SK-N-SH treated with all-trans-retinoic acid at 6 μM for 48 hours (cell line): ENCODE results near the gene SLC26A3.

Experiments used
- ATAC-seq: fragments of 200-7000 bp; cut with Tn5 transposase; 3 replicates; pipeline ENCODE4 v1.9.1; 2020; ENCODE audit warnings: mild to moderate bottlenecking, moderate library complexity
- ARNTL ChIP-seq: fragments of 450-650 bp; formaldehyde crosslinking; IDR thresholded peaks from 2 replicates; pipeline ENCODE4 v1.5.0; 2020; ENCODE audit warnings: low read depth, mild to moderate bottlenecking, moderate library complexity, borderline replicate concordance
- BACH2 ChIP-seq: fragments of 250-450 bp; sonication (Bioruptor Pico); IDR thresholded peaks from 2 replicates; pipeline ENCODE4 v1.9.0; 2021; ENCODE audit warnings: mild to moderate bottlenecking, borderline replicate concordance
- CREB5 ChIP-seq: fragments of 250-450 bp; sonication (Bioruptor Pico); IDR thresholded peaks from 2 replicates; pipeline ENCODE4 v1.5.1; 2020; ENCODE audit warnings: low read depth, mild to moderate bottlenecking, moderate library complexity
- CSDC2 ChIP-seq: fragments of 250-450 bp; sonication (Bioruptor Pico); IDR thresholded peaks from 2 replicates; pipeline ENCODE4 v1.5.0; 2020; ENCODE audit warnings: mild to moderate bottlenecking, moderate library complexity
- GLIS3 ChIP-seq: fragments of 250-450 bp; sonication (Bioruptor Pico); IDR thresholded peaks from 2 replicates; pipeline ENCODE4 v1.5.0; 2020; ENCODE audit warnings: mild to moderate bottlenecking, moderate library complexity
- ISL1 ChIP-seq: fragments of 250-450 bp; sonication (Bioruptor Pico); IDR thresholded peaks from 2 replicates; pipeline ENCODE4 v2.1.2; 2022; ENCODE audit warnings: mild to moderate bottlenecking, moderate library complexity
- OSR1 ChIP-seq: fragments of 250-450 bp; sonication (Bioruptor Pico); IDR thresholded peaks from 2 replicates; pipeline ENCODE4 v1.8.0; 2022; ENCODE audit warnings: moderate library complexity, mild to moderate bottlenecking, inconsistent platforms
- PATZ1 ChIP-seq: fragments of 250-450 bp; sonication (Bioruptor Pico); IDR thresholded peaks from 2 replicates; pipeline ENCODE4 v1.8.0; 2020; ENCODE audit warnings: mild to moderate bottlenecking, moderate library complexity, borderline replicate concordance
- POU6F1 ChIP-seq: fragments of 250-450 bp; sonication (Bioruptor Pico); IDR thresholded peaks from 2 replicates; pipeline ENCODE4 v1.8.0; 2021; ENCODE audit warnings: low read depth, mild to moderate bottlenecking, moderate library complexity, borderline replicate concordance
- PPARA ChIP-seq: fragments of 250-450 bp; sonication (Bioruptor Pico); IDR thresholded peaks from 2 replicates; pipeline ENCODE4 v1.5.0; 2020; ENCODE audit warnings: mild to moderate bottlenecking, borderline replicate concordance
- SNAI2 ChIP-seq: fragments of 250-450 bp; sonication (Bioruptor Pico); IDR thresholded peaks from 2 replicates; pipeline ENCODE4 v1.5.0; 2020; ENCODE audit warnings: mild to moderate bottlenecking, moderate library complexity
- TOX ChIP-seq: fragments of 250-450 bp; sonication (Bioruptor Pico); IDR thresholded peaks from 2 replicates; pipeline ENCODE4 v1.8.0; 2021; ENCODE audit warnings: mild to moderate bottlenecking, moderate library complexity, borderline replicate concordance
- ZC3H10 ChIP-seq: fragments of 250-450 bp; sonication (Bioruptor Pico); IDR thresholded peaks from 2 replicates; pipeline ENCODE4 v1.5.1; 2021; ENCODE audit warnings: mild to moderate bottlenecking, moderate library complexity
- ZFP3 ChIP-seq: fragments of 250-450 bp; sonication (Bioruptor Pico); IDR thresholded peaks from 2 replicates; pipeline ENCODE4 v1.5.0; 2020; ENCODE audit warnings: mild to moderate bottlenecking, moderate library complexity
- ZFP30 ChIP-seq: fragments of 450-650 bp; formaldehyde crosslinking; IDR thresholded peaks from 2 replicates; pipeline ENCODE4 v1.5.0; 2022; ENCODE audit warnings: mild to moderate bottlenecking, moderate library complexity
- ZNF70 ChIP-seq: fragments of 450-650 bp; formaldehyde crosslinking; IDR thresholded peaks from 2 replicates; pipeline ENCODE4 v1.5.0; 2020; ENCODE audit warnings: mild to moderate bottlenecking, moderate library complexity
- TF ChIP-seq, protein P1 (sequence below): fragments of 250-450 bp; sonication (Bioruptor Pico); IDR thresholded peaks from 2 replicates; pipeline ENCODE4 v1.5.1; 2021; ENCODE audit warnings: mild to moderate bottlenecking, moderate library complexity
- TF ChIP-seq, protein P2 (sequence below): fragments of 250-450 bp; sonication (Bioruptor Pico); IDR thresholded peaks from 2 replicates; pipeline ENCODE4 v1.5.0; 2020; ENCODE audit warnings: mild to moderate bottlenecking, moderate library complexity

Gene SLC26A3

GRCh38 chr7:107799647-107800264 is 3.3 kb downstream of the SLC26A3 start:
- ATAC-seq, result no peak

GRCh38 chr7:107792364-107792763 is 10.7 kb downstream of the SLC26A3 start:
- ATAC-seq, result no peak
- no peak for TF ChIP-seq OSR1 (CRISPR knock-in tag)
- no peak for TF ChIP-seq PPARA (CRISPR knock-in tag)
- TF ChIP-seq ISL1 (CRISPR knock-in tag), result no peak
- TF ChIP-seq ZFP30 (CRISPR knock-in tag), result no peak
- TF ChIP-seq POU6F1 (CRISPR knock-in tag), result no peak
- no peak for TF ChIP-seq SNAI2 (CRISPR knock-in tag)
- TF ChIP-seq GLIS3 (CRISPR knock-in tag), result no peak
- TF ChIP-seq PATZ1 (CRISPR knock-in tag), result no peak
- no peak for TF ChIP-seq CSDC2 (CRISPR knock-in tag)
- TF ChIP-seq TOX (CRISPR knock-in tag), result no peak
- TF ChIP-seq, protein P1, sequence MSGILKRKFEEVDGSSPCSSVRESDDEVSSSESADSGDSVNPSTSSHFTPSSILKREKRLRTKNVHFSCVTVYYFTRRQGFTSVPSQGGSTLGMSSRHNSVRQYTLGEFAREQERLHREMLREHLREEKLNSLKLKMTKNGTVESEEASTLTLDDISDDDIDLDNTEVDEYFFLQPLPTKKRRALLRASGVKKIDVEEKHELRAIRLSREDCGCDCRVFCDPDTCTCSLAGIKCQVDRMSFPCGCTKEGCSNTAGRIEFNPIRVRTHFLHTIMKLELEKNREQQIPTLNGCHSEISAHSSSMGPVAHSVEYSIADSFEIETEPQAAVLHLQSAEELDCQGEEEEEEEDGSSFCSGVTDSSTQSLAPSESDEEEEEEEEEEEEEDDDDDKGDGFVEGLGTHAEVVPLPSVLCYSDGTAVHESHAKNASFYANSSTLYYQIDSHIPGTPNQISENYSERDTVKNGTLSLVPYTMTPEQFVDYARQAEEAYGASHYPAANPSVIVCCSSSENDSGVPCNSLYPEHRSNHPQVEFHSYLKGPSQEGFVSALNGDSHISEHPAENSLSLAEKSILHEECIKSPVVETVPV (CRISPR knock-in tag), result no peak
- no peak for TF ChIP-seq CREB5 (CRISPR knock-in tag)
- TF ChIP-seq ZC3H10, result no peak
- TF ChIP-seq BACH2 (CRISPR knock-in tag), result no peak

More at GRCh38 chr7:107799647-107800264, 3.3 kb downstream of the SLC26A3 start:
- TF ChIP-seq ZNF70 (CRISPR knock-in tag), result no peak
- TF ChIP-seq CREB5 (CRISPR knock-in tag), result no peak
- TF ChIP-seq ZFP3 (CRISPR knock-in tag), result no peak
- TF ChIP-seq TOX (CRISPR knock-in tag), result no peak
- TF ChIP-seq, protein P2, sequence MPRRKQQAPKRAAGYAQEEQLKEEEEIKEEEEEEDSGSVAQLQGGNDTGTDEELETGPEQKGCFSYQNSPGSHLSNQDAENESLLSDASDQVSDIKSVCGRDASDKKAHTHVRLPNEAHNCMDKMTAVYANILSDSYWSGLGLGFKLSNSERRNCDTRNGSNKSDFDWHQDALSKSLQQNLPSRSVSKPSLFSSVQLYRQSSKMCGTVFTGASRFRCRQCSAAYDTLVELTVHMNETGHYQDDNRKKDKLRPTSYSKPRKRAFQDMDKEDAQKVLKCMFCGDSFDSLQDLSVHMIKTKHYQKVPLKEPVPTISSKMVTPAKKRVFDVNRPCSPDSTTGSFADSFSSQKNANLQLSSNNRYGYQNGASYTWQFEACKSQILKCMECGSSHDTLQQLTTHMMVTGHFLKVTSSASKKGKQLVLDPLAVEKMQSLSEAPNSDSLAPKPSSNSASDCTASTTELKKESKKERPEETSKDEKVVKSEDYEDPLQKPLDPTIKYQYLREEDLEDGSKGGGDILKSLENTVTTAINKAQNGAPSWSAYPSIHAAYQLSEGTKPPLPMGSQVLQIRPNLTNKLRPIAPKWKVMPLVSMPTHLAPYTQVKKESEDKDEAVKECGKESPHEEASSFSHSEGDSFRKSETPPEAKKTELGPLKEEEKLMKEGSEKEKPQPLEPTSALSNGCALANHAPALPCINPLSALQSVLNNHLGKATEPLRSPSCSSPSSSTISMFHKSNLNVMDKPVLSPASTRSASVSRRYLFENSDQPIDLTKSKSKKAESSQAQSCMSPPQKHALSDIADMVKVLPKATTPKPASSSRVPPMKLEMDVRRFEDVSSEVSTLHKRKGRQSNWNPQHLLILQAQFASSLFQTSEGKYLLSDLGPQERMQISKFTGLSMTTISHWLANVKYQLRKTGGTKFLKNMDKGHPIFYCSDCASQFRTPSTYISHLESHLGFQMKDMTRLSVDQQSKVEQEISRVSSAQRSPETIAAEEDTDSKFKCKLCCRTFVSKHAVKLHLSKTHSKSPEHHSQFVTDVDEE, result no peak
- TF ChIP-seq BACH2 (CRISPR knock-in tag), result no peak
- no peak for TF ChIP-seq OSR1 (CRISPR knock-in tag)
- TF ChIP-seq, protein P1 (CRISPR knock-in tag), result no peak
- no peak for TF ChIP-seq PPARA (CRISPR knock-in tag)
- TF ChIP-seq CSDC2 (CRISPR knock-in tag), result no peak
- no peak for TF ChIP-seq ARNTL
- TF ChIP-seq GLIS3 (CRISPR knock-in tag), result no peak
- no peak for TF ChIP-seq ZFP30 (CRISPR knock-in tag)
- TF ChIP-seq PATZ1 (CRISPR knock-in tag), result no peak
